Stimulated activated CD8-positive, alpha-beta memory T cell treated with anti-CD3 and anti-CD28 coated beads, Interleukin-12 subunit alpha, Interleukin-12 subunit beta, amount 100 ng/mL, for 24 hours (primary cell): ENCODE data around the gene HERC6.
"Not testable (repeated sequence)": the region's sequence is repeated elsewhere in the genome, so short reads cannot be mapped to it uniquely, and the experiment has no call there.

Experiments
- DNase-seq: peaks from one replicate; pipeline ENCODE4 v3.0.0-alpha.2; 2020; ENCODE audit errors: extremely low read depth

Gene HERC6

GRCh38 chr4:88378691-88379559 is at the start of gene HERC6:
TSS of gene HERC6 (plus strand) at chr4:88378852. CDS start at chr4:88378922, 70 bp downstream.
- DNase-seq = peak; percentile 24

DNA sequence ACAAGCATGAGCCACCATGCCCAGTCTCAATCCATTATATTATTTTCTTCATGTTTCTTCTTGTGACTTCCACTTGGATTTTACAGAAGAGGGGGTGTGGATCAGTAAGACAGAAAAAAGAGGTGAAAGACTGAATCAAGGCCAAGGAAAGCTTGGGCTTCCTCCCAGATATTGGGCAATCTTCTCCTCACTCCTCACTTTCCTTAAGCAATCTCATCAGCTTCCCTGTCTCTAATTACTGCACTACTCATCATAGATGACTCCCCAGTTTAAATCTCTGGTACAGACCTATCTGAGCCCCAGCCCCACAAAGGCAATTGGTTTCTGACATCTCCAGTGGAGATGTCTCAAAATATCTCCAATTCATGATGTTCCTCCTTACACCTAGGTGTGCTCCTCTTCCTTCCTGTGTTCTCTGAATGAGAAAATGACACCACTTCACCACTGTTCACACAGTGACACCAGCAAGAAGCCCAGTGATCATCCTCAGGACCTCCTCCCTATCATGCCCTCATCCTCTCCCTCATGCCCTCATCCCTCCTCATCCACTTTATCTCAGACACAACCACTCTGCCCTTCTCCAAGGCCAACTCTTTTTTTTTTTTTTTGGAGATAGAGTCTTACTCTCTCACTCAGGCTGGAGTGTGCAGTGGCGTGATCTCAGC is 44.8 kb upstream of the HERC6 start:
- no peak for DNase-seq

DNA sequence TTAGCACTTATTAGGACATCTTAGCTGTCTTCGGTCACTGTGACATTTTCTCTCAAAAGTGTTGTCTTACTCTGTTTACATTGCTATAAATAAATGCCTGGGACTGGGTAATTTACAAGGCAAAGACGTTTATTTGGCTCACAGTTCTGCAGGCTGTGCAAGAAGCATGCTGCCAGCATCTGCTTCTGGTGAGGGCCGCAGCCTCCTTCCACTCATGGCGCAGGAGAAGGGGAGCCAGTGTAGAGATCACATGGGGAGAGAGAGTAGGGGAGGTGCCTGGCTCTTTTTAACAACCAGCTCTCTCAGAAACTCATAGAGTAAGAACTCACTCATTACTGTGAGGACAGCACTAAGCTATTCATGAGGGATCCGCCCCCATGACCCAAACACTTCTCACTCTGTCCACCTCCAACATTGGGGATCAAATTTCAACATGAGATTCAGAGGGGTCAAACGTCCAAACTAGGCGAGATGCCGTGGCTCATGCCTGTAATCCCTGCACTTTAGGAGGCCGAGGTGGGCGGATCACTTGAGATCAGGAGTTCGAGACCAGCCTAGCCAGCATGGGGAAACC is 43.5 kb upstream of the HERC6 start:
- DNase-seq = no peak

GRCh38 chr4:88341227-88342192 is 37.1 kb upstream of the HERC6 start:
- no peak for DNase-seq

- DNase-seq = not testable (repeated sequence)
Measured at GRCh38 chr4:88346902-88347301, 31.8 kb upstream of the HERC6 start.

DNA sequence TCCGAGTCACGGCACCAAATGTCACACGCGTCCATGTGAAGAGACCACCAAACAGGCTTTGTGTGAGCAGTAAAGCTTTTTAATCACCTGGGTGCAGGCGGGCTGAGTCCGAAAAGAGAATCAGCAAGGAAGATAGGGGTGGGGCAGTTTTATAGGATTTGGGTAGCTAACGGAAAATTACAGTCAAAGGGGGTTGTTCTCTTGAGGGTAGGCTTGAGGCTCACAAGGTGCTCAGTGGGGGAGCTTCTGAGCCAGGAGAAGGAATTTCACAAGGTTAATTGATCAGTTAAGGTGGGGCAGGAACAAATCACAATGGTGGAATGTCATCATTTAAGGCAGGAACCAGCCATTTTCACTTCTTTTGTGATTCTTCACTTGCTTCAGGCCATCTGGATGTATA is 29.9 kb upstream of the HERC6 start:
- DNase-seq = not testable (repeated sequence)

DNA sequence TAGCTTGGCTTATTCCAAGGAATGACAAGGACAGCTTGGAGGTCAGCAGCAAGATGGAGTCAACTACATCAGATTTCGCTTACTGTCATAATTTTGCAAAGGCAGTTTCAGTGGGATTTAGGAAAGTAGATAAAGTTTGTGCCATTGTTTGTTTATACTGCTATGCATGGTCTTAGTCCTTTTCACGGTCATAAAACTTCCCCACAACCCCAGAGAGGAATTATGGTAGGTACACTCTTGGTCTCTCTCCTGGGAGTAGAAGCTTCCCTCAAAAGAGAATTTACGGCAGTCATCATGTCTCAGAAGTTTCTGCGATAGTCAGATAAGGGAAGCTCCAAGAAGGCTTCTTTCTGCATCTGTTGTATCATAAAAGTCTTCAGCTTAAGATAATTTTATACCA is 27.9 kb upstream of the HERC6 start:
- no peak for DNase-seq

- DNase-seq = no peak
Measured at GRCh38 chr4:88352062-88352740, 26.5 kb upstream of the HERC6 start.

DNA sequence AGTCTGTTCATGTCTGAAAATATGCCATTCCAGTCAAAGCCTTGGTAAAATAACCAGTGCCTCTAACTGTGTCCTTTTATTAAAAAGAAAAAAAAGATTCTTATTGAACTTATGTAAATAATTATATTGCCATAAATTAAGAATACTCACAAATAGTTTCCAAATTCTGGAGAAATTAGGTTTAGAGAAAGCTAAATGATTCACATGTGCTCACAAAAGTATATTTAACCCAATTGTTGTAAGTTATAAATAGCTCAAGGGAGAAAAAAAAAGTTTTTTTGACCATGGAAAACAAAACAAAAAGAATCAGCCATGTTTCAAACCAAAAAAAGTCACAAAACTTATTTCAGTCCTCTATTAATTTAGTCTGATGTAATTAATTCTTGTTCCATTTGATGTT is 25.3 kb upstream of the HERC6 start:
- no peak for DNase-seq

DNA sequence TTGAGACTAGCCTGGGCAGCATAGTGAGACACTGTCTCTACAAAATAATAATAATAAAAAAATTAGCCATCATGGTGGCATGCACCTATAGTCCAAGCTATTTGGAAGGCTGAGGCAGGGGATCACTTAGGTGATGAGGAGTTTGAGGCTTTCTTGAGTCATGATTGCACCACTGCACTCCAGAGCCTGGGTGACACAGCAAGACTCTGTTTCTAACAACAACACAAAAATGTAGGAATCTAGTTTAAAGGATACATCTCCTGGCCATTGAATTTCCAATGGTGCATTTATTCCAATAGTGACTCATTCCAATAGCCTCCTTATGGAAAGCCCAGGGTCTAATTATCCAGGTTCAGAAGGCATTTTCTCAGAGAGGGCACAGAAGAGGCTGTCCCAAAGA is 21.9 kb upstream of the HERC6 start:
- no peak for DNase-seq

DNA sequence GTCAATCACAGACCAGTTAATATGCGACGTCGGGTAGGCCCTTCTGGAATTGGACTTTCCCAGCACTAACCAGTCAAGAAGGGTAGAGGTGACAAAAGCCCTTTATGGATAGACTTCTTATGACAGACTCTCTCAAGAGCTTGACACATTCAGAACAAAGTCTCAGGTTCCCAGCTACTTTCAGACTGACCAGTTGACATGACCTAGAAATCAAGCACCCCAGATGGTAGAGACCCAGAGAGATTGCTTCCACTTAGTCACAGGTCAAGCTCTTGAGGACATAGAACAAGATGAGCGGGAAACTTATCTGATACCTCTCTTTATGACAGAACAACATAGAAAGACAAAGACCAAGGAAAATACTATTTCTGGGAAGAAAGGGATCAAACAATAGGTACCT is 21.4 kb upstream of the HERC6 start:
- no peak for DNase-seq

GRCh38 chr4:88359558-88359957 is 19.1 kb upstream of the HERC6 start:
- DNase-seq = no peak

- no peak for DNase-seq
Measured at GRCh38 chr4:88360256-88360655, 18.4 kb upstream of the HERC6 start.

DNA sequence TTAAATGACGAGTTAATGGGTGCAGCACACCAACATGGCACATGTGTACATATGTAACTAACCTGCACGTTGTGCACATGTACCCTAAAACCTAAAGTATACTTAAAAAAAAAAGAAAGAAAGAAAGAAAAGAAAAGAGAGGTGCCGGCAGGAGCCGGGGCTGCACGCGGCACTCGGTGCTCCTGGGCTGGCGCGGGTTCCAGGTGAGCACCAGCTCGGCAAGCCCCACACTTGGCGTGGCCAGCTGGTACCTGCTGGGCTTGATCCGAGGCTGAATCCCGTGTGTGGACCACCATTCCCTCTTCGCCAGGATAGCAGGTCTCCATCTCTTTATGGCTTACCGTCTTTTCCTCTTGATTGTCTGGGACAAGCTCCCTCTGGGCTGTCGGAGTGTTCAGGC is 17.9 kb upstream of the HERC6 start:
- no peak for DNase-seq

- DNase-seq = not testable (repeated sequence)
Measured at GRCh38 chr4:88361217-88361773, 17.4 kb upstream of the HERC6 start.

GRCh38 chr4:88366460-88366859 is 12.2 kb upstream of the HERC6 start:
- no peak for DNase-seq

DNA sequence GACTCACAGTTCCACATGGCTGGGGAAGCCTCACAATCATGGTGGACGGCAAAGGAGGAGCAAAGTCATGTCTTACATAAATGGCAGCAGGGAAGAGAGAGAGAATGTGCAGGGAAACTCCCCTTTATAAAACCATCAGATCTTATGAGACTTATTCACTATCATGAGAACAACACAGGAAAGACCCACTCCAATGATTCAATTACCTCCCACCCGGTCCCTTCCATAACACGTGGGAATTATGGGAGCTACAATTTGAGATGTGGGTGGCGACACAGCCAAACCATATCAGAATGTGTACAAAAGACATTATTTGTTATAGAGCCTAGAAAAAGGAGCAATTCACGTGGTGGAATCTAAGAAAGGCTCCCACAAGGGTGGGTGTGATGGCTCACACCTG is 10.8 kb upstream of the HERC6 start:
- DNase-seq = no peak

DNA sequence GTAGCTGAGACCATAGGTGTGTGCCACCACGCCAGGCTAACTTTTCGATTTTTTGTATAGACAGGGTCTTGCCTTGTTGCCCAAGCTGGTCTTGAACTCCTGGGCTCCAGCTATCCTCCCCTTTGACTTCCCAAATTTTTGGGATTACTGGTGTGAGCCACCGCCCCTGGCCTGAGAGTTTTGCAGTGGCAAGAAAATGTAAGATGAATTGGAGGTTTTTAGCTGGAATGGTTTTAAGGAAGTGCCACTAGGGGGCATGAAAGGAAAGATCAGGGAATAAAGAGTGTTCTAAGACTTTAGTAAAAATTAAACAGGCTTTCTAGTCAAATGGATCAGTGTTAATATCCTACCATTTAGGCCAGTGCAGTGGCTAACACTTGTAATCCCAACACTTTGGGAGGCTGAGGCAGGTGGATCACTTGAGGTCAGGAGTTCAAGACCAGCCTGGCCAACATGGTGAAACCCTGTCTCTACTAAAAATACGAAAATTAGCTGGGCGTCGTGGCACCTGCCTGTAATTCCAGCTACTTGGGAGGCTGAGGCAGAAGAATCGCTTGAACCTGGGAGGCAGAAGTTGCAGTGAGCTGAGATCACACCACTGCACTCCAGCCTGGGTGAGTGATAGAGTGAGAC is 9.4 kb upstream of the HERC6 start:
- DNase-seq = not testable (repeated sequence)

- no peak for DNase-seq
Measured at GRCh38 chr4:88381123-88381522, 2.5 kb downstream of the HERC6 start.

GRCh38 chr4:88382621-88383020 is 4.0 kb downstream of the HERC6 start:
- DNase-seq = no peak
